Left lung (tissue), 10 donors: Measurements from ENCODE around the gene FBXL16. TPM values are rescaled to one million over a fixed set of nuclear protein-coding genes. Genes with fewer than 3 reads are reported as not detected.

Experiments
- ATAC-seq: fragments of 200-7000 bp; cut with Tn5 transposase; one replicate; pipeline ENCODE4 v1.9.1; 2020; ENCODE audit warnings: moderate library complexity
- DNase-seq, 4 donors: peaks; one replicate each; pipeline ENCODE4 v3.0.0-alpha.2; 2013 to 2020
- H3K27ac ChIP-seq, 2 donors: fragments of 200-600 bp; sonication (generic) in 1 of 2; one replicate each; pipeline versions ENCODE4 v1.5.0 to v1.8.0; 2020 to 2021
- H3K27me3 ChIP-seq, 2 donors: fragments of 200-600 bp; sonication (generic) in 1 of 2; one replicate each; pipeline versions ENCODE4 v1.5.0 to v1.8.0; 2020 to 2021
- H3K36me3 ChIP-seq, 2 donors: fragments of 200-600 bp; sonication (generic) in 1 of 2; one replicate each; pipeline versions ENCODE4 v1.5.0 to v1.8.0; 2020 to 2021
- H3K4me1 ChIP-seq, 2 donors: fragments of 200-600 bp; one replicate each; pipeline ENCODE4 v1.8.0; 2021
- H3K4me3 ChIP-seq, 2 donors: fragments of 200-600 bp; sonication (generic) in 1 of 2; one replicate each; pipeline versions ENCODE4 v1.5.0 to v1.8.0; 2020 to 2021; ENCODE audit warnings: mild to moderate bottlenecking in 1 of 2
- H3K9me3 ChIP-seq, 2 donors: fragments of 200-600 bp; sonication (generic) in 1 of 2; one replicate each; pipeline versions ENCODE4 v1.5.0 to v1.8.0; 2020 to 2021
- intact Hi-C, 2 donors: fragments of 100-400 bp; cut with DNase I; formaldehyde crosslinking; loops; one replicate each; pipeline versions ENCODE4 v1.11.2 to v1.14.2; 2022
- polyA plus RNA-seq, 6 donors: library from polyadenylated mRNA; unstranded; fragments of 120-200 nt; gene quantifications; one replicate each; pipeline ENCODE4 v1.2.1, GENCODE V29; 2013; ENCODE audit not compliant: insufficient read length in 6 of 6
- total RNA-seq, 2 donors: library from RNA; stranded (reverse); fragmentation: NEBNext Ultra II Directional; extraction: Animal tissue kit (Norgen Biotek cat#: 25700); gene quantifications; one replicate each; pipeline ENCODE4 v1.2.1, GENCODE V29; 2021
- TF ChIP-seq, protein P1 (sequence below), 2 donors: fragments of 200-600 bp; sonication (generic) in 1 of 2; IDR thresholded peaks; one replicate each; pipeline versions ENCODE4 v1.5.0 to v1.8.0; 2021; ENCODE audit warnings: antibody characterized with exemption in 2 of 2
- donor health status: DM: no; HTN: yes; CAD: no.
- donor health status: DM: no; HTN: no; CAD: no.

Gene FBXL16
- total and polyA plus RNA-seq, 8 donors = 0.48 to 5.7 (median 0.72) TPM

DNA sequence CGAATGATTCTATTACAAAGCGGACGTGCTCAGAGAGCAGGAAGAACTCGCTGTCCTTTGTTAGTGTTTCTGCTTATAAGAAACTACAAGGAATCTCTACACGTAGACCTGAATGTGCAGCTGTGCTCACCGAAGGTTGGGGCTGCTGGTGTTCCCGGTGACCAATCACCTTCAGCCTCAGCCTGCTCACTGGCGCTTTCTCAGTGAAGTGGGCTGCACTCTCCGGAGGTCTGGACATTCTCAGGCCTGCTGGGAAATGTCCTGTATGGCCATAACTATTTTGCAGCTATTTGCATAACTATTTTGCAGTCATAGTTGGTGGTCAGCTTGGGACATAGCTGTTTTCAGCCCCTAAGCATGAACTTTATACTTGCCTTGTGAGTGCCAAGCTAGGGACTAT lies 44.9 kb upstream of the FBXL16 start:
- Histone ChIP-seq H3K4me3 (no peak overlapping the region), H3K27me3 (peaks cover 0 to 30% of the 10 kb centered on the region in 2 donors), H3K9me3 (no peaks in the 10 kb centered on the region), H3K27ac (no peak overlapping the region), H3K36me3 (no peaks in the 10 kb centered on the region), H3K4me1 (peaks cover 0 to 14% of the 10 kb centered on the region in 2 donors)
- DNase-seq = no peak
- TF ChIP-seq, protein P1, sequence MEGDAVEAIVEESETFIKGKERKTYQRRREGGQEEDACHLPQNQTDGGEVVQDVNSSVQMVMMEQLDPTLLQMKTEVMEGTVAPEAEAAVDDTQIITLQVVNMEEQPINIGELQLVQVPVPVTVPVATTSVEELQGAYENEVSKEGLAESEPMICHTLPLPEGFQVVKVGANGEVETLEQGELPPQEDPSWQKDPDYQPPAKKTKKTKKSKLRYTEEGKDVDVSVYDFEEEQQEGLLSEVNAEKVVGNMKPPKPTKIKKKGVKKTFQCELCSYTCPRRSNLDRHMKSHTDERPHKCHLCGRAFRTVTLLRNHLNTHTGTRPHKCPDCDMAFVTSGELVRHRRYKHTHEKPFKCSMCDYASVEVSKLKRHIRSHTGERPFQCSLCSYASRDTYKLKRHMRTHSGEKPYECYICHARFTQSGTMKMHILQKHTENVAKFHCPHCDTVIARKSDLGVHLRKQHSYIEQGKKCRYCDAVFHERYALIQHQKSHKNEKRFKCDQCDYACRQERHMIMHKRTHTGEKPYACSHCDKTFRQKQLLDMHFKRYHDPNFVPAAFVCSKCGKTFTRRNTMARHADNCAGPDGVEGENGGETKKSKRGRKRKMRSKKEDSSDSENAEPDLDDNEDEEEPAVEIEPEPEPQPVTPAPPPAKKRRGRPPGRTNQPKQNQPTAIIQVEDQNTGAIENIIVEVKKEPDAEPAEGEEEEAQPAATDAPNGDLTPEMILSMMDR (IDR thresholded peaks at IDR 0.05) = no peak
- intact Hi-C loops = no loop called here
- ATAC-seq = no peak

- Histone ChIP-seq H3K27ac (no peak overlapping the region), H3K27me3 (peaks cover 0 to 22% of the 10 kb centered on the region in 2 donors), H3K36me3 (no peaks in the 10 kb centered on the region), H3K4me3 (no peak overlapping the region), H3K9me3 (no peaks in the 10 kb centered on the region), H3K4me1 (peaks cover 0 to 2% of the 10 kb centered on the region in 2 donors)
- TF ChIP-seq, protein P1 (IDR thresholded peaks at IDR 0.05) = no peak
- DNase-seq (no peak), ATAC-seq (no peak)
- intact Hi-C loops = no loop called here
Observed at GRCh38 chr16:749010-749409, 43.4 kb upstream of the FBXL16 start.

- ATAC-seq = no peak
- Histone ChIP-seq H3K4me1 (no peaks in the 10 kb centered on the region), H3K4me3 (no peak overlapping the region), H3K36me3 (no peaks in the 10 kb centered on the region), H3K9me3 (no peaks in the 10 kb centered on the region), H3K27ac (no peak overlapping the region), H3K27me3 (peaks cover 0 to 20% of the 10 kb centered on the region in 2 donors)
- DNase-seq = no peak
- TF ChIP-seq, protein P1 (IDR thresholded peaks at IDR 0.05) = no peak
- intact Hi-C loops = no loop called here
Observed at GRCh38 chr16:747978-748746, 42.6 kb upstream of the FBXL16 start.

DNA sequence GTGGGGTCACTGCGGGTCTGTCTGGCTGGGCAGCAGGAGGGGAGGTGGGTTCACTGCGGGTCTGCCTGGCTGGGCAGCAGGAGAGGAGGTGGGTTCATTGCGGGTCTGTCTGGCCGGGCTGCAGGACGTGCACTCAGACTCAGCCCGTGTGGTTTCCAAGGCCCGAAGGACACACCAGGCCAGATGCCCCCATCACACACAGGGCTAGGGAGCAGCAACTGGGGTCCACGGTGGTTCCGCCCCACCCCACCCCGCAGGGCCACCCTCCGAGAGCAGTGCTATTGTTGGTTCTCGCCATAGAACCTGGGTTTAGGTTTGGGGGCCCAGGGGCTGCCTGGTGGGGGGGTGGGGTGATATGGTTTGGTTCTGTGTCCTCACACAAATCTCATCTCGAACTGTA lies 41.0 kb upstream of the FBXL16 start:
- no peaks in the 10 kb centered on the region for H3K4me1 ChIP-seq
- no peaks in the 10 kb centered on the region for H3K9me3 ChIP-seq
- H3K4me3 ChIP-seq = no peak overlapping the region
- ATAC-seq = no peak
- DNase-seq = peak in 1 of 4 donors; percentile 67
- TF ChIP-seq, protein P1 (IDR thresholded peaks at IDR 0.05) = no peak
- H3K27me3 ChIP-seq = peaks cover 0 to 18% of the 10 kb centered on the region in 2 donors
- H3K27ac ChIP-seq = no peak overlapping the region
- intact Hi-C loops = no loop called here
- H3K36me3 ChIP-seq = no peaks in the 10 kb centered on the region

DNA sequence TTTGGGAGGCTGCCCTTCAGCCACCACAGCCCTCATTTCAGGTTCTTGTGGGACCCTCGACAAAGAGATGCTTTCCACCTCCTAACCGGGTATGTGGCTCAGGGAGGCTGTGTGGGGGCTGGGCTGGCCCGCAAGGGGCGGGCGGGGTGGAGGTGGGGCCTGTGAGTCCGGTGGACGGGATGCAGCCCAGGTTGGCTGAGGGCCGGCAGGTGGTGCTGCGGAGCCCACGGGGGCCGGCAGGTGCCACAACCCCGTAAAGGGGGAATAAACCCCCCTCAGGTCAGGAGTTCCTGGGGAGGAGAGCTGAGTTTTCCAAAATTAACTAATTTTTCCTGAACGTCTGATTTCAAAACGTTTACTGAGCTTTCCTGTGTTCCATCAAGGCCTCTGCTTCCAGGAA lies 40.1 kb upstream of the FBXL16 start:
- ATAC-seq = peak; percentile 56
- intact Hi-C loops = no loop called here
- Histone ChIP-seq H3K27me3 (peaks cover 0 to 18% of the 10 kb centered on the region in 2 donors), H3K27ac (no peak overlapping the region), H3K9me3 (no peaks in the 10 kb centered on the region), H3K4me3 (no peak overlapping the region), H3K4me1 (peaks cover 4 to 5% of the 10 kb centered on the region in 2 donors), H3K36me3 (no peaks in the 10 kb centered on the region)
- DNase-seq = peak in 1 of 4 donors; percentile 81
- TF ChIP-seq, protein P1 (IDR thresholded peaks at IDR 0.05) = peak in 1 of 2 donors; percentile 24
